CD8-positive, alpha-beta memory T cell (primary cell): Measurements from ENCODE around the gene ACAD11. TPM values are rescaled to one million over a fixed set of nuclear protein-coding genes. Genes with fewer than 3 reads are reported as not detected.
"Not testable (repeated sequence)": the region's sequence is repeated elsewhere in the genome, so short reads cannot be mapped to it uniquely, and the experiment has no call there.

Experiments used
- CTCF ChIA-PET: fragments of 350-600 bp; sonication (Branson Sonifier 250); formaldehyde crosslinking; loops from one replicate; lab custom pipeline; 2021; ENCODE audit warnings: antibody characterized with exemption; lab: Charles Lee
- POLR2A ChIA-PET: fragments of 350-600 bp; sonication (Branson Sonifier 250); formaldehyde crosslinking; loops from one replicate; lab custom pipeline; 2021; ENCODE audit warnings: antibody characterized with exemption; lab: Charles Lee
- DNase-seq, 5 donors: peaks; one replicate each; pipeline versions ENCODE4 v3.0.0 to v3.0.0-alpha.2; 2020 to 2022; ENCODE audit warnings: mixed read lengths in 1 of 5
- H3K27ac ChIP-seq: one replicate; pipeline ENCODE4 v1.7.0; 2013; ENCODE audit warnings: low read depth, mild to moderate bottlenecking, low read length, moderate library complexity
- H3K27me3 ChIP-seq: 2 replicates; pipeline ENCODE4 v1.7.0; 2013; ENCODE audit warnings: low read length, mild to moderate bottlenecking; ENCODE audit not compliant: insufficient read depth, poor library complexity, severe bottlenecking
- H3K36me3 ChIP-seq: 2 replicates; pipeline ENCODE4 v1.7.0; 2013; ENCODE audit warnings: mild to moderate bottlenecking, low read length, moderate library complexity; ENCODE audit not compliant: insufficient read depth
- H3K4me1 ChIP-seq: 2 replicates; pipeline ENCODE4 v1.7.0; 2013; ENCODE audit warnings: mild to moderate bottlenecking, low read length, moderate library complexity; ENCODE audit not compliant: insufficient read depth
- H3K4me3 ChIP-seq: 2 replicates; pipeline ENCODE4 v1.7.0; 2013; ENCODE audit warnings: mild to moderate bottlenecking, low read length
- H3K9me3 ChIP-seq: 2 replicates; pipeline ENCODE4 v1.7.0; 2013; ENCODE audit warnings: mild to moderate bottlenecking, low read length
- H3K27ac Mint-ChIP-seq, 8 donors: one replicate each; pipeline ENCODE4 v1.8.0; 2020 to 2021; ENCODE audit warnings: mixed read lengths in 8 of 8, mild to moderate bottlenecking in 6 of 8, inconsistent platforms in 3 of 8, moderate library complexity in 3 of 8
- H3K27me3 Mint-ChIP-seq, 2 donors: one replicate each; pipeline ENCODE4 v1.8.0; 2020 to 2021; ENCODE audit warnings: mixed read lengths in 2 of 2, mild to moderate bottlenecking in 1 of 2, moderate library complexity in 1 of 2
- H3K36me3 Mint-ChIP-seq, 3 donors: one replicate each; pipeline ENCODE4 v1.8.0; 2020 to 2021; ENCODE audit warnings: mixed read lengths in 3 of 3, inconsistent platforms in 1 of 3, mild to moderate bottlenecking in 1 of 3
- H3K4me1 Mint-ChIP-seq, 3 donors: one replicate each; pipeline ENCODE4 v1.8.0; 2020 to 2021; ENCODE audit warnings: mixed read lengths in 3 of 3, inconsistent platforms in 1 of 3, mild to moderate bottlenecking in 1 of 3
- H3K4me3 Mint-ChIP-seq, 7 donors: one replicate each; pipeline ENCODE4 v1.8.0; 2020 to 2021; ENCODE audit warnings: mixed read lengths in 7 of 7, mild to moderate bottlenecking in 6 of 7, moderate library complexity in 4 of 7, inconsistent platforms in 2 of 7
- H3K9me3 Mint-ChIP-seq, 5 donors: one replicate each; pipeline ENCODE4 v1.8.0; 2020 to 2022; ENCODE audit warnings: mixed read lengths in 5 of 5, mild to moderate bottlenecking in 3 of 5, moderate library complexity in 2 of 5, inconsistent platforms in 1 of 5
- polyA plus RNA-seq: library from polyadenylated mRNA; unstranded; fragments of 300-500 nt; fragmentation: Illumina TruSeq; gene quantifications from one replicate; pipeline ENCODE4 v1.2.3, GENCODE V29; 2021
- total RNA-seq, 2 experiments: library from RNA; stranded (reverse); gene quantifications; one replicate each; pipeline ENCODE4 v1.2.3, GENCODE V29; 2021

The ACAD11 gene
- total and polyA plus RNA-seq, 3 experiments from 2014 or later: 3.6 to 11.5 (median 9.5) TPM

DNA sequence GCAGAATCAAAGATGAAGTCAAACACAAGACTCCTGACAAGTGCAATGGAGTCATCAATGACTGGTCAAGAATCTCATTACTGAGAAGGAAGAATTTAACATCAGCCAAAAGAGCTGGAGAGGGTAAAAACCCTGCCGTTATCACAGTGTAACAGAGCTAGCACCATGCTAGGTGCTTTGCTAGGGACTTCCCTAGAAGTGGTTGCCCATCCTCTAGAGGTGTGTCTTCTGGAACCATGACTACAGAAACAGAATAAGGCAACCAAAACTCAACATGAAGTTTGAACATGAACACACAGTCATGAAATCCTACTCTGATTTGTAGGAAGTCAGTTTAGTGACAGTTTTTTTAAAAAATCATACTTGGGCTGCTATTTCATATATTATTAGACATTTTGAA is 9.5 kb downstream of the ACAD11 start:
- Mint-ChIP-seq H3K27me3 (no peaks in the 10 kb centered on the region), H3K4me1 (peaks cover 8 to 14% (median 10%) of the 10 kb centered on the region in 3 donors), H3K9me3 (no peaks in the 10 kb centered on the region), H3K36me3 (no peaks in the 10 kb centered on the region), H3K4me3 (no peak overlapping the region), H3K27ac (no peak overlapping the region)
- Histone ChIP-seq H3K9me3 (no peaks in the 10 kb centered on the region), H3K36me3 (no peaks in the 10 kb centered on the region), H3K4me1 (no peaks in the 10 kb centered on the region), H3K27me3 (no peaks in the 10 kb centered on the region), H3K4me3 (no peak overlapping the region), H3K27ac (no peak overlapping the region)
- ChIA-PET POLR2A (no interaction called here), CTCF (no interaction called here)
- DNase-seq: no peak

DNA sequence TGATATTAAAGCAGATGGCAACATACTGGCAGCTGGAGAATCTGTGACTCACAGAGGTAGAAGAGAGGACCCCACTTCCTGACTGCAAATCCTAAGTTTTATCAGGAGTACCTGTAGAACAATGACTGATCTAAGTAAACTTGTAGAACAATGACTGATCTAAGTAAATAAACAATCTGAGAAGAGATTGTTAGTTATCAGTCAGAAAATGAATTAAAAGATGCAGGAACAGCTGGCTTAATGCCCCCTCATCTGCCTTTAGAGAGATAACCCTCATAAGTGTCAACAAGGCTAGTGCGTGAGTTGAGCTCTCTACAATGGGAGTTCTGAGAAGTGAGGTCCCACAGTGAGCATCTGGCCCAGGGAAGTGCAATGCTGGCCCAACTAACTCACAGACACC is 14.6 kb downstream of the ACAD11 start:
- POLR2A ChIA-PET: no interaction called here
- CTCF ChIA-PET: no interaction called here
- H3K4me3 Mint-ChIP-seq: no peak overlapping the region
- no peaks in the 10 kb centered on the region for H3K9me3 Mint-ChIP-seq
- peaks cover 8 to 17% (median 8%) of the 10 kb centered on the region in 3 donors for H3K4me1 Mint-ChIP-seq
- no peaks in the 10 kb centered on the region for H3K27me3 ChIP-seq
- no peak for DNase-seq
- H3K4me1 ChIP-seq: no peaks in the 10 kb centered on the region
- no peaks in the 10 kb centered on the region for H3K9me3 ChIP-seq
- no peak overlapping the region for H3K4me3 ChIP-seq
- no peak overlapping the region for H3K27ac ChIP-seq
- no peaks in the 10 kb centered on the region for H3K36me3 ChIP-seq
- H3K36me3 Mint-ChIP-seq: peaks cover 3 to 12% (median 5%) of the 10 kb centered on the region in 3 donors
- peak overlapping the region in 1 of 8 donors; percentile 53 for H3K27ac Mint-ChIP-seq
- no peaks in the 10 kb centered on the region for H3K27me3 Mint-ChIP-seq

DNA sequence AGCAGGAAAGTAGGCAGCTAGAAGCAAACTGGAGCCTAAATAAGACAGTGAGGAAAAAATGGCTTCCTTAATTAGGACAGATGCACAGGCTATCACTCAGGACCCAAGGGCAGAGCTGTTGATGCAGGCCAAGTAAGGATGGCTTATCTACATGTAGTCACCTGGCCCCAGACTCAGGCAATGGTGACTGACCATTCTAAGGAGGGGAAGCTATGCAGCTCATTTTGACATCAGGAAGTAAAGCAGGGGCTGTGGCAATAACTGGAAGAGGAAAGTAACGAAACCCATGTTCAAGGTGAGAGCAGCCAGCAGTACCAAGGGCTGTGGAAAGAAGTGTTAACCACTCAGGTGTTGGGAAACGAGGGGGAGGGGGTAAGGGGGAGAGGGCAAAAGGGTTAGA is 16.2 kb downstream of the ACAD11 start:
- H3K4me1 ChIP-seq: no peaks in the 10 kb centered on the region
- H3K27me3 ChIP-seq: no peaks in the 10 kb centered on the region
- H3K27me3 Mint-ChIP-seq: no peaks in the 10 kb centered on the region
- peaks cover 4 to 17% (median 6%) of the 10 kb centered on the region in 3 donors for H3K4me1 Mint-ChIP-seq
- peaks cover 7% of the 10 kb centered on the region for H3K36me3 ChIP-seq
- DNase-seq: no peak
- H3K4me3 Mint-ChIP-seq: no peak overlapping the region
- no peaks in the 10 kb centered on the region for H3K9me3 ChIP-seq
- no peak overlapping the region for H3K27ac ChIP-seq
- no peak overlapping the region for H3K4me3 ChIP-seq
- ChIA-PET CTCF (interaction anchor here (0.7 to 3.3 kb wide), 6 partner anchors 9 to 522 kb away, joined by 3 to 9 read pairs (median 4); partner anchors contain the start of gene UBA5), POLR2A (interaction anchor here (0.5 kb wide), 1 partner anchor 190 kb away, joined by 5 read pairs; no protein-coding TSS in a partner anchor)
- peaks cover 5 to 27% (median 16%) of the 10 kb centered on the region in 3 donors for H3K36me3 Mint-ChIP-seq
- H3K9me3 Mint-ChIP-seq: no peaks in the 10 kb centered on the region
- peak overlapping the region in 5 of 8 donors; percentile 8 to 81 (median 62) for H3K27ac Mint-ChIP-seq

DNA sequence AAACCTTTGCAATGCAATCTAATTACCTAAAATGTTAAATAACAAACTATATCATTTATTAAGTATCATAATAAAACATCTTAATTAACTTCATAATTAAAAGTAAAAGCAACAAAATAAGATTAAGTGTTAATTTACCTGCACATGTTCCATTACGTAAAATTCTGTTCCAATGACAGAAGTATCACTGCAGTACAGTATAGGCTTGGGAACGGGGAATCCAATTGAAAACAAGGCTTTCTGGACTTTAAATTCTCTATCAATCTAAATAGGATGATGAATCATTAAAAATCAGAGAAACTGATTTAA is 17.1 kb downstream of the ACAD11 start:
- ChIA-PET POLR2A (no interaction called here), CTCF (interaction anchor here (0.7 to 3.3 kb wide), 7 partner anchors 10 to 521 kb away, joined by 3 to 9 read pairs (median 4); partner anchors contain the start of gene UBA5)
- H3K9me3 ChIP-seq: no peaks in the 10 kb centered on the region
- peaks cover 3 to 17% (median 5%) of the 10 kb centered on the region in 3 donors for H3K4me1 Mint-ChIP-seq
- no peak overlapping the region for H3K27ac ChIP-seq
- no peak overlapping the region for H3K4me3 ChIP-seq
- peaks cover 7% of the 10 kb centered on the region for H3K36me3 ChIP-seq
- no peaks in the 10 kb centered on the region for H3K4me1 ChIP-seq
- no peak for DNase-seq
- H3K27me3 Mint-ChIP-seq: no peaks in the 10 kb centered on the region
- no peaks in the 10 kb centered on the region for H3K27me3 ChIP-seq
- H3K9me3 Mint-ChIP-seq: no peaks in the 10 kb centered on the region
- peaks cover 5 to 36% (median 16%) of the 10 kb centered on the region in 3 donors for H3K36me3 Mint-ChIP-seq
- no peak overlapping the region for H3K27ac Mint-ChIP-seq
- H3K4me3 Mint-ChIP-seq: no peak overlapping the region

DNA sequence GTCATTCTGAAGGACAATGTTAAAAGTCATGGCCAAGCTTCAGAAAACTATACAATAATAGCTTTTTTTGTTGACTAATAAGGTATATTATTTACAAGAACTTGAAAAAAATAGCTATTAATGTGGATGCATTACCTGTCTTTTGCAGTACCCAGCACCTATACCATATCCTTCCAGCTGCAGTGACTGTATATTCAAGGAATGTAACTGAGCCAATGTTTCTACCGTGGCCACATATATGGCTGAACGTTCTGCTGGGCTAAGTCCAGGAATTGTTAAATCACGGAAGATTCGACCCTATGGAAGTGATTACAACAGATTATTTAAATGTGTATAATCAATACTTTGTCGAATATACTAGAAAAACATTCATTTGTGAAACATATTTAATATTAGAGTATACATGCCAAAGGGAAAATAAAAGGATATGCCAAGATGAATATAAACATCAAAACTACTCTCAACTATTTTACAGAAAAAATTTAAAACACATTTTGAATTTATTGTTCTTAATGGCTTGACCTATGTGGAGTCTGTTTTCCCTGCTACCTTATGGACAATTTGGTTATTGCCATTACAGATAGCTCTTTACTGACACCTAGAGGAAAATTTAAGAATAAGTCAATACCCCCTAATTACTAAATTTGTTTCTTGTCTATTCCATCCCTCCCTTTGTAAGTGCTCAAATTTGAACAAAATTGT is 17.6 kb downstream of the ACAD11 start:
- CTCF ChIA-PET: interaction anchor here (0.5 to 3.3 kb wide), 9 partner anchors 15 to 729 kb away, joined by 3 to 9 read pairs (median 4); partner anchors contain the start of gene UBA5
- no peaks in the 10 kb centered on the region for H3K4me1 ChIP-seq
- no peaks in the 10 kb centered on the region for H3K27me3 ChIP-seq
- Mint-ChIP-seq H3K9me3 (no peaks in the 10 kb centered on the region), H3K4me3 (no peak overlapping the region), H3K27ac (no peak overlapping the region), H3K36me3 (peaks cover 5 to 40% (median 18%) of the 10 kb centered on the region in 3 donors), H3K27me3 (no peaks in the 10 kb centered on the region), H3K4me1 (peaks cover 0 to 17% (median 5%) of the 10 kb centered on the region in 3 donors)
- H3K4me3 ChIP-seq: no peak overlapping the region
- POLR2A ChIA-PET: no interaction called here
- peaks cover 7% of the 10 kb centered on the region for H3K36me3 ChIP-seq
- no peak overlapping the region for H3K27ac ChIP-seq
- no peaks in the 10 kb centered on the region for H3K9me3 ChIP-seq
- peak in 2 of 5 donors; percentile 26 to 33 for DNase-seq

- peak overlapping the region in 1 of 8 donors; percentile 2 for H3K27ac Mint-ChIP-seq
- H3K36me3 ChIP-seq, H3K27me3 ChIP-seq, H3K4me3 Mint-ChIP-seq, H3K9me3 ChIP-seq, H3K4me3 ChIP-seq, H3K27ac ChIP-seq, H3K4me1 ChIP-seq, H3K27me3 Mint-ChIP-seq, DNase-seq, POLR2A ChIA-PET, H3K9me3 Mint-ChIP-seq: not testable (repeated sequence)
- H3K4me1 Mint-ChIP-seq: peaks cover 0 to 11% (median 2%) of the 10 kb centered on the region in 3 donors
- peaks cover 5 to 44% (median 18%) of the 10 kb centered on the region in 3 donors for H3K36me3 Mint-ChIP-seq
- CTCF ChIA-PET: interaction anchor here (0.7 to 3.3 kb wide), 5 partner anchors 15 to 107 kb away, joined by 4 to 9 read pairs (median 5); partner anchors contain the start of gene UBA5
These were observed 18.2 kb downstream of the ACAD11 start for GRCh38 chr3:132641427-132641826.

DNA sequence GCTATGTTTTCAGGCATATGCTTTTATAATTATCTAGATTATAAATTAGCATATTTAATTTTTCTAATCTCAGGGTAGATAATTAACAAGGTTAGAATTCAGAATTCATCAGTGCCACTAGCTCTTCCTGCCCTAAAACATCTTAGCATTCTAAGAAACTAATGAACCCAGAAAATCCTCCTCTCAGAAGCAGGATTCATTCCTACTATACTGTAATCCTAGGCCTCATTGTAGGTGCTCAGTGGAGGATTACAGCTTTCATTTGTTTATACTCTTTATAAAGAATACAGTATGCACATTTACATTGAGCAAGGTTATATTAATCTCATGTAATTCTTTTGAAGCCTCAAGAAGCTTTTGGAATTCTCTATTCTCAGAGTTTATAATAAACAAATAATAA is 20.9 kb downstream of the ACAD11 start:
- Mint-ChIP-seq H3K27ac (no peak overlapping the region), H3K27me3 (no peaks in the 10 kb centered on the region), H3K4me1 (peaks cover 0 to 4% (median 2%) of the 10 kb centered on the region in 3 donors), H3K36me3 (peaks cover 11 to 54% (median 21%) of the 10 kb centered on the region in 3 donors), H3K4me3 (no peak overlapping the region), H3K9me3 (no peaks in the 10 kb centered on the region)
- no peak overlapping the region for H3K4me3 ChIP-seq
- H3K27me3 ChIP-seq: no peaks in the 10 kb centered on the region
- DNase-seq: no peak
- peaks cover 7% of the 10 kb centered on the region for H3K36me3 ChIP-seq
- ChIA-PET CTCF (interaction anchor here (2.8 kb wide), 1 partner anchor 103 kb away, joined by 13 read pairs; no protein-coding TSS in a partner anchor), POLR2A (no interaction called here)
- no peaks in the 10 kb centered on the region for H3K9me3 ChIP-seq
- no peak overlapping the region for H3K27ac ChIP-seq
- no peaks in the 10 kb centered on the region for H3K4me1 ChIP-seq

- Histone ChIP-seq H3K9me3 (no peaks in the 10 kb centered on the region), H3K4me1 (no peaks in the 10 kb centered on the region), H3K36me3 (peaks cover 7% of the 10 kb centered on the region), H3K4me3 (no peak overlapping the region), H3K27ac (no peak overlapping the region), H3K27me3 (no peaks in the 10 kb centered on the region)
- H3K9me3 Mint-ChIP-seq: no peaks in the 10 kb centered on the region
- ChIA-PET POLR2A (no interaction called here), CTCF (interaction anchor here (2.8 kb wide), 1 partner anchor 102 kb away, joined by 13 read pairs; no protein-coding TSS in a partner anchor)
- no peak overlapping the region for H3K27ac Mint-ChIP-seq
- H3K27me3 Mint-ChIP-seq: no peaks in the 10 kb centered on the region
- no peak overlapping the region for H3K4me3 Mint-ChIP-seq
- DNase-seq: no peak
- no peaks in the 10 kb centered on the region for H3K4me1 Mint-ChIP-seq
- peaks cover 11 to 64% (median 21%) of the 10 kb centered on the region in 3 donors for H3K36me3 Mint-ChIP-seq
These were observed 22.0 kb downstream of the ACAD11 start for GRCh38 chr3:132637590-132637989.
